SJCRH30 (cell line): ENCODE measurements around the gene DCHS2. TPM values are rescaled to one million over a fixed set of nuclear protein-coding genes. Genes with fewer than 3 reads are reported as not detected.
"Not testable (repeated sequence)": the region's sequence is repeated elsewhere in the genome, so short reads cannot be mapped to it uniquely, and the experiment has no call there.

ENCODE experiments used
- DNase-seq, 2 experiments: peaks; one replicate each; pipeline ENCODE4 v3.0.0-alpha.2; 2015 to 2020
- H3K27ac ChIP-seq: fragments of 250-450 bp; sonication (Bioruptor Pico); 2 replicates; pipeline ENCODE4 v1.5.1; 2020; ENCODE audit warnings: mild to moderate bottlenecking, moderate library complexity
- H3K27me3 ChIP-seq: fragments of 250-450 bp; sonication (Bioruptor Pico); 2 replicates; pipeline ENCODE4 v1.5.1; 2020; ENCODE audit warnings: mild to moderate bottlenecking, moderate library complexity
- H3K36me3 ChIP-seq: fragments of 250-450 bp; sonication (Bioruptor Pico); 2 replicates; pipeline ENCODE4 v1.5.1; 2020; ENCODE audit warnings: mild to moderate bottlenecking, moderate library complexity
- H3K4me1 ChIP-seq: fragments of 250-450 bp; sonication (Bioruptor Pico); 2 replicates; pipeline ENCODE4 v1.5.1; 2020; ENCODE audit warnings: mild to moderate bottlenecking, moderate library complexity
- H3K4me3 ChIP-seq: fragments of 250-450 bp; sonication (Bioruptor Pico); 2 replicates; pipeline ENCODE4 v1.5.1; 2020; ENCODE audit warnings: mild to moderate bottlenecking, moderate library complexity
- H3K9me3 ChIP-seq: fragments of 250-450 bp; sonication (Bioruptor Pico); replicated peaks from 2 replicates; pipeline ENCODE4 v1.5.1; 2020; ENCODE audit warnings: mild to moderate bottlenecking, moderate library complexity
- total RNA-seq: library from RNA; depleted of rRNA; stranded (reverse); fragments of >200 nt; shearing (Covaris generic); gene quantifications from 2 replicates; pipeline ENCODE4 v1.2.3, GENCODE V29; 2014

DCHS2 gene
- total RNA-seq, 1 experiment from 2014 or later = 0.45 TPM

DNA sequence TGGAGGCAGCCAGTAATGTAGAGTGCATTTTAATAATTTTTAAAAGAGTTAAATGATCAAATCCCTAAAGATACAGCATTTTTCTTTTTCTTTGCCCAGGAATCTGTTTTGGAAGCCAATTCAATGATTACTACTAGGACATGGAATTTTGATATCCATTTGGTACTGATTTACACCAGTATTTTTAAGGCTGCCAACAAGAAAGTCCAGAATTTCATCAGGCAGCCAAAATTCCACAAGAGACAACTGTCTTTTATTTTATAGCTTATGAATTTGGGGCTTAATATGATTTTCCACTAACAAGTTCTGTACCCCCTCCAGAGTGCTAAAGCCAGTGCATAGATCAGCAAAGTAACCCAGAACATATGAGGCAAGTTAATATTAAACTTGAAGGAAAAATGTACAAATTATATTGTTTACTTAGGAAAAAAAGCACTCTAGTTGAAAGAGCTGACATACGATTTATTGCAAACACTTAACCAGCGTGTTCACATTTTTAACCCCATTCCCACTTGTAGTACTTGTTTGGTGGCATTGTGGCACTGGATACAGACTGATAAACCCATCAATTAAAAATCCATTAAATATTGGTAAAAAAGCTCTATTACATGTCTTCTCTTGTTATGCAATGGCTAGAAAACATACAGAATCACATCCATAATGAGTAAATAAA lies 259.7 kb downstream of the DCHS2 start:
- no peak for DNase-seq
- Histone ChIP-seq H3K4me3 (no peak overlapping the region), H3K36me3 (no peaks in the 10 kb centered on the region), H3K27ac (no peak overlapping the region), H3K27me3 (no peaks in the 10 kb centered on the region), H3K4me1 (no peaks in the 10 kb centered on the region), H3K9me3 (no peaks in the 10 kb centered on the region)

DNA sequence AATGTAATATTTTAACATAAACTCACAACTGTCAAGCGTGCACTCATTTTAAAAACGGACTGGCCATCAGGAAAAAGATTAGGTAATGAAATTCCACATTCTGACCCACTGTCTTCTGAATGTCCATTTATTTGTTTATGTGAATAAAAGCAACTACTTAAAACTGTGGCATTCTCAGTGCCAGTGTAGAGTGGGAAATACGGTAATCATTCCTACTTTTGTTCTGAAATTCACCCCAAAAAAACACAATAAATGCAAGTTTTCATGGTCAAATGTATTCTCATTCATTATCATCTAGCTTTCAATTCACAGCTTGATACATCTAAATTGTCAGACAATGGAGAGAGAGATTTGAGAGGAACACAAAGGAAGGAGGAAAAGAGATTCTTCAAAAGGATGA lies 260.9 kb downstream of the DCHS2 start:
- Histone ChIP-seq H3K9me3 (no peaks in the 10 kb centered on the region), H3K27me3 (no peaks in the 10 kb centered on the region), H3K27ac (no peak overlapping the region), H3K4me3 (no peak overlapping the region), H3K36me3 (no peaks in the 10 kb centered on the region), H3K4me1 (no peaks in the 10 kb centered on the region)
- no peak for DNase-seq

DNA sequence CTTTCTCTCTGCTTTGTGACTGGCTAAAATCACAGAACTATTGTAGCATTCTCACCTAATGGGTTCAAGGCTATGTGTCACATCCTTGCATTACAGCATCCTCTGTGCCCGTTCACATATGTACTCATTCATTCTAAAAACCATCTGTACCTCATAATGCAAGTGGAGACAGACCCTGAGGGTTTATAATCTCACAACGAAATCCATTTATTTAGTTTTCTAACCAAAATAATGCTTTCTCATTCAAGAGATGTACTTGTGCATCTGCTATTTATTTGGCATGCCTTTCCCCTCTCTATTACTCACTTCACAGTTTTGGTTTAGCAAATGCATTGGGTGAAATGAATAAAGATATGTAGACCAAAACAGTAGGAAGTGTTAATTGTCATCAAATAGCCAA lies 261.5 kb downstream of the DCHS2 start:
- Histone ChIP-seq H3K36me3 (no peaks in the 10 kb centered on the region), H3K4me3 (no peak overlapping the region), H3K9me3 (no peaks in the 10 kb centered on the region), H3K27me3 (no peaks in the 10 kb centered on the region), H3K4me1 (no peaks in the 10 kb centered on the region), H3K27ac (no peak overlapping the region)
- DNase-seq = no peak

DNA sequence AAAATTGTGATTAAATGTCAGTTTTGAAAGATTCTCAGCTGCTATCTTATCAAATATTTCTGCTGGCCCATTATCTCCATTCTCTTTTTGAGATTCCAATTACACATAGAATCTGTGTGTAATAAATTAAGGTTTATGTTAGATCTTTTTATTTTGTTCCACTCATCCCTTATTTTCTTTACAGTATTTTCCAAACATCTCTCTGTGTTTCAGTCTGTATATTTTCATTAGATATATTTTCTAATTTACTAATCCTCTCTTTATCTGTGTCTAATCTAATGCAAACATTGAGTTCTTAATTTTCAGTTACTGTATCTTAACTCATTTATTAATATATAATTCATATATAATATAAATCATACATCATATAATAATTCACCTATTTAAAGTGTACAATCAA lies 268.7 kb downstream of the DCHS2 start:
- no peak for DNase-seq
- Histone ChIP-seq H3K4me3 (no peak overlapping the region), H3K27me3 (no peaks in the 10 kb centered on the region), H3K27ac (no peak overlapping the region), H3K4me1 (no peaks in the 10 kb centered on the region), H3K36me3 (no peaks in the 10 kb centered on the region), H3K9me3 (no peaks in the 10 kb centered on the region)

DNA sequence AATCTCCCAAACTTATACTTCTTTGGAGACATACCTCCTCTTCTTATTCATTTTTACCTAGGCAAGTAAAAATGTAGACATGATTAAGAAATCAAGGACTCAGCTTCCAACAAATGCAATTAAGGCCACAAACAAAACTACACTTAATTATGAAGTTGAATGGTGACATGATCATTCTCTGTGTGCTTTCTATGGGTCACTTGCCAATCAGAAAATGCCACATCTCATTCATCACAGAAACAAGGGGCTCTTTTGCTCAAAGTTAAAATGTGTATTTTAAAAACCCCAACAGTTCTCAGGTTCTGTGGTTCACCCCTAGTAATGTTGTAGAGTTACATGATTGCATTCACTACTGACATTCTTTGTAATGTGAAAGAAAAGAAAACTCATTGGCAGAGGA lies 273.5 kb downstream of the DCHS2 start:
- no peak for DNase-seq
- Histone ChIP-seq H3K27me3 (no peaks in the 10 kb centered on the region), H3K27ac (no peak overlapping the region), H3K4me1 (no peaks in the 10 kb centered on the region), H3K9me3 (no peaks in the 10 kb centered on the region), H3K36me3 (no peaks in the 10 kb centered on the region), H3K4me3 (no peak overlapping the region)

DNA sequence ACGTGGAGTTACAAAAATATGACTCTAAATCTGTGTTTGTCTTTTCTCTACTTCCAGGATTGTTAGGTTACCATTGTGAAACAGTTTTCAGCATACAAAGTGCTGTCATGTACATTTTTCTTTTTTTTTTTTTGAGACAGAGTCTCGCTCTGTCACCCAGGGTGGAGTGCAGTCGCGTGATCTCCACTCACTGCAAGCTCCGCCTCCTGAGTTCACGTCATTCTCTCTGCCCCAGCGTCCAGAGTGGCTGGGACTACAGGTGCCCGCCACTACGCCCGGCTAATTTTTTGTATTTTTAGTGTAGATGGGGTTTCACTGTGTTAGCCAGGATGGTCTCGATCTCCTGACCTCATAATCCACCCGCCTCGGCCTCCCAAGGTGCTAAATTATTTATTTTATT lies 274.2 kb downstream of the DCHS2 start:
- DNase-seq, H3K9me3 ChIP-seq, H3K4me1 ChIP-seq, H3K27ac ChIP-seq, H3K36me3 ChIP-seq, H3K27me3 ChIP-seq, H3K4me3 ChIP-seq: not testable (repeated sequence)

DNA sequence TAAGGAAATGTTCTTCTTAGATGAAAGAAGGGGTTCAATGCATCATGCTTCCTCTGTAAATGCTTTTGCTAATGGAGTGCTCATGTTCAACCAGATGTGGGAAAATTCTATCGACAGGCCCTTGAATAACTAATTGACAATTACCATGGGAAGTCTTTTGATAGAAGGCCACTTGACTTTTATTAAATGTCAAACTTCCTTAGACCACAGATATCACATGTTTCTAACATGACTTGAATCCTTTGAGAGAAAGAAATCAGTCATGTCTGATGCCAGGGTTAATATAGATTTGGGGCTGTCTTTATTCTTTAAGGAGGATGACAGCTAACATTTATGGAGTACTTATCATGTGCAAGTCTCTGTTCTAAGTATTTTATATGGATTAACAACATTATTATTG lies 280.1 kb downstream of the DCHS2 start:
- Histone ChIP-seq H3K27me3 (no peaks in the 10 kb centered on the region), H3K36me3 (no peaks in the 10 kb centered on the region), H3K27ac (no peak overlapping the region), H3K4me1 (no peaks in the 10 kb centered on the region), H3K9me3 (no peaks in the 10 kb centered on the region), H3K4me3 (no peak overlapping the region)
- DNase-seq = no peak

DNA sequence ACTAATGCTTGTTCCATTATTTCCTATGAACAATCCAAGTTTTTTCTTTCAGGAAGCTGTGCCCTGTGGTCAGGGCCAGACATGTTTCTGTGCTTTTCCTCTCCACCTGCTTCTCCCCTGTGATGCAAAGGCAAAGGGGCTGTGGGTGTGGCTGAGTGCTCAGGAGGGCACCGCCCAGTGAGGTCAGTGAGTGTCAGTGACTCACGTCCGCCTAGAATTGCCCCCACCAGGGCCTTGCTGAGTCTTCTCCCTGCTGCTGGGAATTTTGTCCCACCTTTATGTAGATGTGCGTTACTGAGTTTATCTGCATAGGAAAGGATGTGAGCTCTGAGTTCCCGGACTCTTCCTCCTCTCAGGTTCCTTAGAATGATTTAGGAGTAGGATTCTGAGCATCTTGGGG lies 283.2 kb downstream of the DCHS2 start:
- H3K4me3 ChIP-seq = no peak overlapping the region
- H3K36me3 ChIP-seq = no peaks in the 10 kb centered on the region
- H3K4me1 ChIP-seq = no peaks in the 10 kb centered on the region
- H3K9me3 ChIP-seq = no peaks in the 10 kb centered on the region
- peak; percentile 6 to 9 for DNase-seq
- H3K27me3 ChIP-seq = no peaks in the 10 kb centered on the region
- H3K27ac ChIP-seq = no peak overlapping the region

DNA sequence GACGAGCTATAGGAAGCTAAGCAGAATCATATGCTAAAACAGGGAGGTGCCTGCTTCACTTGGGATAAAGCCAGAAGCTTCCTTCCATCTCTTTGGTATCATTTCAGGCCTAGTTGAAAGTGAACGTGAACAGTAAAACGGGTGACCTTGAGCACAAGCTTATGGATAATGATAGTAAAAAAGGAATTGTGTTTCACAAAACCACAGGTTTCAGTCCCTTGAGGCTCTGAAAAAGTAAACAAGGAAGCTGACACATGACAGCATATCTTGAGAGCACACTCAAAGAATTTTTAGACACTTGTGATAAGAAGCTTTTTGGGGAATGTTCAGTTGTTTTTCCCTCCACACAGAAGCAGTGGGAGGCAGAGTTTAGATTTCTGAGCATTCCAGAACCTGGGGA lies 286.1 kb downstream of the DCHS2 start:
- no peak overlapping the region for H3K27ac ChIP-seq
- no peaks in the 10 kb centered on the region for H3K9me3 ChIP-seq
- H3K36me3 ChIP-seq = no peaks in the 10 kb centered on the region
- no peaks in the 10 kb centered on the region for H3K4me1 ChIP-seq
- no peak overlapping the region for H3K4me3 ChIP-seq
- no peak for DNase-seq
- H3K27me3 ChIP-seq = no peaks in the 10 kb centered on the region

DNA sequence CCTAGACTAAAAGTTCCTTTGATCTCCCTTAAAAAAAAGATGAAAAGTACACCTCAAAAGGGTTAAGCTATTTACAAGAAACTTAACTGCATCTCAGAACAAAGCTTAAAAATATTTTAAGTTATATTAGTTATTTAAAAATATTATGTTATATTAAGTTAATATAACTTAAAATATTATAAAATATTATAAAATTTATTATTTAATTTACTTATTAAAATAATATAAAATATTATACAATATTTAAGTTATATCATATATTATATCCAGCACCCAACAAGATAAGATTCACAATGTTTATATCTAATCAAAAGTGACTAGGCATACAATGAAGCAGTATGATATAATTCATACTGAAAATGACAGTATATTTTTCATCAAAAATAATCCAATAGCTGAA lies 296.9 kb downstream of the DCHS2 start:
- H3K9me3 ChIP-seq = no peaks in the 10 kb centered on the region
- H3K27ac ChIP-seq = no peak overlapping the region
- no peaks in the 10 kb centered on the region for H3K27me3 ChIP-seq

DNA sequence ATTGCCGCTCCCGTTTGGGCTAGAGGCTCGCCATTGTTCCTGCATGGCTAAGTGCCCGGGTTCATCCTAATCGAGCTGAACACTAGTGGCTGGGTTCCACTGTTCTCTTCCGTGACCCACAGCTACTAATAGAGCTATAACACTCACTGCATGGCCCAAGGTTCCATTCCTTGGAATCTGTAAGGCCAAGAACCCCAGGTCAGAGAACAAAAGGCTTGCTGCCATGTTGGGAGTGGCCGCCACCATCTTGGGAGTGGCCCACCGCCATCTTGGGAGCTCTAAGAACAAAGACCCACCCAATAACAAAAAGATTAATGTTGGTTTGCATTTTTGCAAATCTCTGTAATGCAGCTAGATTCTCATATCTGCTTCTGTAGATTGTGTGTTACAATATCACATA lies 299.0 kb downstream of the DCHS2 start:
- no peaks in the 10 kb centered on the region for H3K36me3 ChIP-seq
- no peaks in the 10 kb centered on the region for H3K4me1 ChIP-seq
- H3K4me3 ChIP-seq = no peak overlapping the region
- H3K27ac ChIP-seq = no peak overlapping the region
- H3K9me3 ChIP-seq = no peaks in the 10 kb centered on the region
- no peak for DNase-seq
- H3K27me3 ChIP-seq = no peaks in the 10 kb centered on the region

More for the DNA sequence above, 296.9 kb downstream of the DCHS2 start:
- no peak overlapping the region for H3K4me3 ChIP-seq
- H3K36me3 ChIP-seq = no peaks in the 10 kb centered on the region
- DNase-seq = no peak
- no peaks in the 10 kb centered on the region for H3K4me1 ChIP-seq

DNA sequence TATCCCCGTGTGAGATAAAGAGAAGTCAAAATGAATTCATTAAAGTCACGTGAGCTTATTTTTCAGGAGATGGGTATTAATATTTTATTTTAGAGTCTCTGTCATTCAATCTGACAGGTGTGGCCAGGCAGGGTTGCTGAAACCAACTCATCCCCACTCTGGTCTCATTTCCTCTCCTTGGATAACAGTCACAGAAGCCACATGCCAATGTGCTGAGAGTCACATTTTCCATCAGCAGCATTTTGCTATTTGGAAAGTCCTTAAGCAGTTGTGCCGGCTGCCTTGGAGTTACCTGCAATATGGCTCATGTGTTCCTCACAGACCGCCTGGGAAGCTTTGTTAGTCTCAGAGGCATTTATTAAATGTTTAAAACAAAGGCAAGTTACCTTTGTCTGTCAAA lies 302.3 kb downstream of the DCHS2 start:
- Histone ChIP-seq H3K36me3 (no peaks in the 10 kb centered on the region), H3K4me1 (no peaks in the 10 kb centered on the region), H3K4me3 (no peak overlapping the region), H3K27me3 (no peaks in the 10 kb centered on the region), H3K27ac (no peak overlapping the region), H3K9me3 (no peaks in the 10 kb centered on the region)
- no peak for DNase-seq

DNA sequence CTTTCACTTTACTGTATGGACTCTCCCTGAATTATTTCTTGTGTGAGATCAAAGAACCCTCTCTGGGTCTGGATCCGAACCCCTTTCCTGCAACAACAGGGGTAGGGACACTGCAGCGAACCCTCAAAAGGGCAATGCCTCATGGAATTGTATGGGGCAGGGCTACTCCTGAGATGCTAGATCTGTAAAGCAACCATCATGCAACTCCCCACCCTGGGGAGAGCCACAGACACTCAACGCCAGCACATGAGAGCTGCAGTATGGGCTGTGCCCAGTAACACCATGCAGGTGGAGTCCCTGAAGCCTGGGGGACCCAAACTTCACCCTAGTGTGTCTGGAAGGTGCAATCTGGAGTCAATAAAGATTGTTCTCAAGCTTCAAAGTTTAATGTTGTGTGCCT lies 304.7 kb downstream of the DCHS2 start:
- Histone ChIP-seq H3K4me1 (no peaks in the 10 kb centered on the region), H3K27me3 (no peaks in the 10 kb centered on the region), H3K36me3 (no peaks in the 10 kb centered on the region), H3K9me3 (no peaks in the 10 kb centered on the region), H3K4me3 (no peak overlapping the region), H3K27ac (no peak overlapping the region)
- DNase-seq = no peak

DNA sequence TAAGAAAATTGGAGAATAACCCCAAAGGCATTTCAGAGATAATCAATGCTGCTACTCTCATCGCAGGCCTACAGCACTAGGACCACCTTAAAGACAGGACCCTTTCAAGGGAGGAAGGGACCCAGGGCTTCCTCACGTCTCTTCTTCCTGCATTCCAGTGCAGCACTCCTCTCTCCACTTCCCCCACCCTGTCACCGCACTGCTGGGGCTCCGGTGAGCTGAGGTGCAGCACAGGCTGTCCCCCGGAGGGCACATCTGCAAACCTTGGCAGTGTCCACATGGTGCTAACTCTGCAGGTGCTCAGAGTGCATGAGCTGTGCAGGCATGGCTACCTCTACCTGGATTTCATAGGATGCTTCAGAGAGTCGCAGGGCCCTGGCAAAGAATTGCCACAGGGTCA lies 305.6 kb downstream of the DCHS2 start:
- DNase-seq = no peak
- Histone ChIP-seq H3K9me3 (no peaks in the 10 kb centered on the region), H3K4me3 (no peak overlapping the region), H3K4me1 (no peaks in the 10 kb centered on the region), H3K27ac (no peak overlapping the region), H3K36me3 (no peaks in the 10 kb centered on the region), H3K27me3 (no peaks in the 10 kb centered on the region)

DNA sequence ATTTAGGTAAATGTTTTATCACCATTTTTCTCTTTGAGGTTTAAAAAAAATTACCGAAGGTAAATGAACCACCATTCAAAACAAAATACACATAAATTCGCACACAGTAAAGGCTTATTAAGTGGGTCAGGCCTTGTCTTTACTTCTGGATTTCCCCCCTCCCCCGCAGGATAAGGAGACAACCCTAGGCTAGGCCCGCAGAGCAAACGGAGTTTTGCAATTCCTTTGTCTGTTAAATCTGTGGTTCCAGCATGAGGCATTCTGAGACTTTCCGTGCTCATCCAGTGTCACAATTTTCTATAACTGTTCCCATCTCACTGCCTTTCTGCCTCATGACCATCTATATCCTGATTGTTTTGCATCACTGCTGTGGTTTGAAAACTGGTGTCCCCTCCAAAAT lies 307.4 kb downstream of the DCHS2 start:
- H3K4me3 ChIP-seq = no peak overlapping the region
- no peaks in the 10 kb centered on the region for H3K36me3 ChIP-seq
- H3K9me3 ChIP-seq = no peaks in the 10 kb centered on the region
- H3K27me3 ChIP-seq = no peaks in the 10 kb centered on the region
- no peak overlapping the region for H3K27ac ChIP-seq
- no peak for DNase-seq
- H3K4me1 ChIP-seq = no peaks in the 10 kb centered on the region

DNA sequence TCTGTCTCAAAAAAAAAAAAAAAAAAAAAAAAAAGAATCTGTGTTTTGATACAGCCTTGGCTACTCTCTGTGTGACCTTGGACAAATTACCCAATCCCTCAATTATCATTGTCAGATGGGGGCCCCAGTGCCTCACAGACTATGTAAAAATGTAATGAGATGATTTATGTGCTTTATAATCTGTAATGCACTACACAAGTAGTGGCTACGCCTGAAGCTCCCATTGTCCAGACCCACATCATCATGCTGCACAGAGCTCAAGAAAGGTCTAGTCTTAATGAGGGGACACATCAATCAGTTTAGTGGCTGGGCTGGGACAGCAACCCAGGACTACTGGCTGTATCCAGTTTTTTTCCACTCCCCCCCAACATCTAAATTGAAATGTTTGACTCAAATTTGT lies 308.3 kb downstream of the DCHS2 start:
- no peaks in the 10 kb centered on the region for H3K27me3 ChIP-seq
- no peaks in the 10 kb centered on the region for H3K9me3 ChIP-seq
- no peak overlapping the region for H3K27ac ChIP-seq
- H3K36me3 ChIP-seq = no peaks in the 10 kb centered on the region
- H3K4me1 ChIP-seq = no peaks in the 10 kb centered on the region
- no peak for DNase-seq
- no peak overlapping the region for H3K4me3 ChIP-seq
